ENCODE results near the gene RNU5B-1.

The RNU5B-1 gene

GRCh38 chr15:65332391-65333147, 28.1 kb downstream of the RNU5B-1 start:
- no peak for DNase-seq (ENCODE audit: low read depth)
- no peak overlapping the region for H3K4me3 ChIP-seq (ENCODE audit: low read depth, low read length)
- TF ChIP-seq, protein P1, sequence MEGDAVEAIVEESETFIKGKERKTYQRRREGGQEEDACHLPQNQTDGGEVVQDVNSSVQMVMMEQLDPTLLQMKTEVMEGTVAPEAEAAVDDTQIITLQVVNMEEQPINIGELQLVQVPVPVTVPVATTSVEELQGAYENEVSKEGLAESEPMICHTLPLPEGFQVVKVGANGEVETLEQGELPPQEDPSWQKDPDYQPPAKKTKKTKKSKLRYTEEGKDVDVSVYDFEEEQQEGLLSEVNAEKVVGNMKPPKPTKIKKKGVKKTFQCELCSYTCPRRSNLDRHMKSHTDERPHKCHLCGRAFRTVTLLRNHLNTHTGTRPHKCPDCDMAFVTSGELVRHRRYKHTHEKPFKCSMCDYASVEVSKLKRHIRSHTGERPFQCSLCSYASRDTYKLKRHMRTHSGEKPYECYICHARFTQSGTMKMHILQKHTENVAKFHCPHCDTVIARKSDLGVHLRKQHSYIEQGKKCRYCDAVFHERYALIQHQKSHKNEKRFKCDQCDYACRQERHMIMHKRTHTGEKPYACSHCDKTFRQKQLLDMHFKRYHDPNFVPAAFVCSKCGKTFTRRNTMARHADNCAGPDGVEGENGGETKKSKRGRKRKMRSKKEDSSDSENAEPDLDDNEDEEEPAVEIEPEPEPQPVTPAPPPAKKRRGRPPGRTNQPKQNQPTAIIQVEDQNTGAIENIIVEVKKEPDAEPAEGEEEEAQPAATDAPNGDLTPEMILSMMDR (IDR thresholded peaks at IDR 0.05; ENCODE audit: low read depth, low read length, missing control alignments): no peak

DNA sequence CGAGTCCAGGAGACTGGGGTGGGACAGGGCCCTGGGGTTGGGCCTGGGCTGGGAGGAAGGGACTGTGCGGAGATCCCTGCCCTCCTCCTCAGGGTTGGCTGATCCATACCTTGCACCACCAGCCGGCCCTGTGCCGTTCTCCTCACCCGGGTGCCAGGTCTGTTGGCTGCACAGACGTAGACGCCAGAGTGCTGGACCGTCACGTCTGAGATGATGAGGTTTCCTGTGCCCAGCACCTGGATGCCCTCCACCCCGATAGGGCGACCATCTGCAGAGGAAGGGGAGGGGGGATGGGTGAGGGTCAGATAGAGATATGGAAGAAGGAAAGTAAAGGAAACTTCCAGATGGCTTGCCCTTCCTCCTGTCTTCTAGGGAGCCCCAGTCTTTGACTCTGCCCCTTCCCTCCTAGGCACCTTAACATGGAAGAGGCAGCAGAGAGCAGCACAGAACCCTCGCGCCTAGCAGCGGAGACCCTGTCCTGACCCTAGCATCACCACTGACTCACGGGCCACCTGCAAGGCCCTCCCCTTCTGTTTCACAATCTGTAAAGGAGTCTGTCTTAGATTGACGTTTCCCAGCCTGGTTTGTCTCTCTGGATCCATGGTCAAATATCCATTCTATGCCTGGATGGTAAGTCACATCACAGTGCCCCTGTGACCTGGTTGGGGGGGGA, 28.8 kb downstream of the RNU5B-1 start:
- TF ChIP-seq, protein P1 (IDR thresholded peaks at IDR 0.05; ENCODE audit: low read depth, low read length, missing control alignments): no peak
- H3K4me3 ChIP-seq (ENCODE audit: low read depth, low read length): no peak overlapping the region
- DNase-seq (ENCODE audit: low read depth): no peak

- DNase-seq (ENCODE audit: low read depth): no peak
- TF ChIP-seq, protein P1 (IDR thresholded peaks at IDR 0.05; ENCODE audit: low read depth, low read length, missing control alignments): no peak
- no peak overlapping the region for H3K4me3 ChIP-seq (ENCODE audit: low read depth, low read length)
Measured at GRCh38 chr15:65333856-65334255, 29.4 kb downstream of the RNU5B-1 start.

- DNase-seq (ENCODE audit: low read depth): no peak
- no peak overlapping the region for H3K4me3 ChIP-seq (ENCODE audit: low read depth, low read length)
- TF ChIP-seq, protein P1 (IDR thresholded peaks at IDR 0.05; ENCODE audit: low read depth, low read length, missing control alignments): no peak
Measured at GRCh38 chr15:65334586-65335231, 30.2 kb downstream of the RNU5B-1 start.

GRCh38 chr15:65335278-65336055, 31.0 kb downstream of the RNU5B-1 start:
- H3K4me3 ChIP-seq (ENCODE audit: low read depth, low read length): no peak overlapping the region
- no peak for DNase-seq (ENCODE audit: low read depth)

More at GRCh38 chr15:65335278-65336055, 31.0 kb downstream of the RNU5B-1 start:
- TF ChIP-seq, protein P1 (IDR thresholded peaks at IDR 0.05; ENCODE audit: low read depth, low read length, missing control alignments): no peak

All from GM12864 (cell line).